Mammary epithelial cell (primary cell): Measurements from ENCODE around the gene SARS2.

ENCODE experiments used
- CTCF ChIP-seq, 2 donors: IDR thresholded peaks in 1 of 2; conservative IDR thresholded peaks in 1 of 2; 2 replicates each; pipeline ENCODE4 v1.5.1; 2011 to 2012; ENCODE audit warnings: inconsistent platforms in 2 of 2, low read length in 2 of 2, mild to moderate bottlenecking in 2 of 2, control low read depth in 1 of 2, low read depth in 1 of 2; ENCODE audit not compliant: insufficient read depth in 1 of 2; ENCODE audit errors: extremely low read depth in 1 of 2
- EZH2 ChIP-seq: IDR thresholded peaks from 2 replicates; pipeline ENCODE4 v1.6.1; 2012; ENCODE audit warnings: low read length, inconsistent platforms, borderline replicate concordance

- TF ChIP-seq CTCF (conservative IDR thresholded peaks at IDR 0.05 in 1 of 2, IDR thresholded peaks at IDR 0.05 in 1 of 2; ENCODE audit: extremely low read depth in 1 of 2, insufficient read depth in 1 of 2, low read depth in 1 of 2, low read length in 2 of 2), result no peak
- no peak for TF ChIP-seq EZH2
Measured at GRCh38 chr19:38928391-38929001, 2.1 kb downstream of the SARS2 start.
